DMS79 treated with DMSO at 0.1 percent for 48 hours (cell line): ENCODE measurements around the gene LAMA2.

Experiments
- DNase-seq: peaks from one replicate; lab custom pipeline; 2025; lab: John Stamatoyannopoulos, UW

Gene LAMA2

GRCh38 chr6:129210684-129211083 is 327.7 kb downstream of the LAMA2 start:
- DNase-seq = no peak

GRCh38 chr6:129211626-129212025 is 328.7 kb downstream of the LAMA2 start:
- DNase-seq = no peak

- no peak for DNase-seq
Observed at GRCh38 chr6:129212081-129212480, 329.1 kb downstream of the LAMA2 start.

GRCh38 chr6:129215246-129215645 is 332.3 kb downstream of the LAMA2 start:
- DNase-seq = no peak

- DNase-seq = no peak
Observed at GRCh38 chr6:129215916-129216520, 333.1 kb downstream of the LAMA2 start.

GRCh38 chr6:129217701-129218100 is 334.8 kb downstream of the LAMA2 start:
- no peak for DNase-seq

GRCh38 chr6:129233458-129234134 is 350.7 kb downstream of the LAMA2 start:
- no peak for DNase-seq

- DNase-seq = no peak
Observed at GRCh38 chr6:129235167-129236000, 352.4 kb downstream of the LAMA2 start.

- DNase-seq = no peak
Observed at GRCh38 chr6:129236001-129236517, 353.1 kb downstream of the LAMA2 start.

GRCh38 chr6:129238991-129239390 is 356.1 kb downstream of the LAMA2 start:
- DNase-seq = no peak

GRCh38 chr6:129239825-129240491 is 357.0 kb downstream of the LAMA2 start:
- no peak for DNase-seq

- DNase-seq = no peak
Observed at GRCh38 chr6:129240492-129240853, 357.5 kb downstream of the LAMA2 start.

- no peak for DNase-seq
Observed at GRCh38 chr6:129242546-129242945, 359.6 kb downstream of the LAMA2 start.

- no peak for DNase-seq
Observed at GRCh38 chr6:129243377-129243776, 360.4 kb downstream of the LAMA2 start.

GRCh38 chr6:129248946-129249345 is 366.0 kb downstream of the LAMA2 start:
- no peak for DNase-seq

GRCh38 chr6:129251669-129252376 is 368.9 kb downstream of the LAMA2 start:
- DNase-seq = peak; percentile 4

GRCh38 chr6:129252377-129253071 is 369.6 kb downstream of the LAMA2 start:
- no peak for DNase-seq

- DNase-seq = no peak
Observed at GRCh38 chr6:129253242-129253641, 370.3 kb downstream of the LAMA2 start.

GRCh38 chr6:129253727-129254126 is 370.8 kb downstream of the LAMA2 start:
- no peak for DNase-seq

GRCh38 chr6:129257196-129257595 is 374.3 kb downstream of the LAMA2 start:
- no peak for DNase-seq

GRCh38 chr6:129262661-129263060 is 379.7 kb downstream of the LAMA2 start:
- no peak for DNase-seq
